PC-3 (cell line): ENCODE results near the gene RAC3. TPM values are rescaled to one million over a fixed set of nuclear protein-coding genes. Genes with fewer than 3 reads are reported as not detected.

Experiments used
- ATAC-seq: fragments of 200-7000 bp; cut with Tn5 transposase; 2 replicates; pipeline ENCODE4 v1.9.1; 2020; ENCODE audit warnings: mild to moderate bottlenecking, moderate library complexity
- BruUV-seq: library from RNA; stranded (reverse); fragments of 400-500 nt; replicated peaks from 2 replicates; lab custom pipeline; 2021; lab: Mats Ljungman, UMichigan
- CTCF ChIA-PET: fragments of 300-600 bp; sonication (Branson Sonifier 250); formaldehyde crosslinking; loops from one replicate; lab custom pipeline; 2022; ENCODE audit warnings: antibody characterized with exemption; lab: Charles Lee
- POLR2A ChIA-PET: fragments of 300-600 bp; sonication (Branson Sonifier 250); formaldehyde crosslinking; loops from one replicate; lab custom pipeline; 2022; ENCODE audit warnings: antibody characterized with exemption; ENCODE audit not compliant: unreplicated experiment; lab: Charles Lee
- DNase-seq: peaks from one replicate; pipeline ENCODE4 v3.0.0-alpha.2; 2015
- H2AFZ ChIP-seq: fragments of 300-600 bp; sonication (generic); 2 replicates; pipeline ENCODE4 v1.6.0; 2016; ENCODE audit warnings: antibody characterized with exemption, low read length
- H3F3A ChIP-seq: fragments of 300-600 bp; sonication (generic); one replicate; pipeline ENCODE4 v1.6.0; 2017; ENCODE audit warnings: antibody characterized with exemption, low read length, control low read depth, mild to moderate bottlenecking; ENCODE audit not compliant: unreplicated experiment
- H3K27ac ChIP-seq: fragments of 300-600 bp; sonication (generic); 2 replicates; pipeline ENCODE4 v1.5.1; 2016; ENCODE audit warnings: mild to moderate bottlenecking, low read length
- H3K27me3 ChIP-seq: fragments of 300-600 bp; sonication (generic); 2 replicates; pipeline ENCODE4 v1.6.1; 2016; ENCODE audit warnings: low read length, mixed read lengths
- H3K36me3 ChIP-seq: fragments of 300-600 bp; sonication (generic); 2 replicates; pipeline ENCODE4 v1.6.1; 2016; ENCODE audit warnings: low read depth, mixed run types, low read length, mixed read lengths
- H3K4me1 ChIP-seq: fragments of 300-600 bp; sonication (generic); 2 replicates; pipeline ENCODE4 v1.5.1; 2016; ENCODE audit warnings: low read length; ENCODE audit not compliant: insufficient read depth
- H3K4me2 ChIP-seq: fragments of 300-600 bp; sonication (generic); 2 replicates; pipeline ENCODE4 v1.6.0; 2016; ENCODE audit warnings: low read length
- H3K4me3 ChIP-seq: fragments of 300-600 bp; sonication (generic); 2 replicates; pipeline ENCODE4 v1.5.1; 2016; ENCODE audit warnings: mild to moderate bottlenecking, low read length, mixed read lengths
- H3K79me2 ChIP-seq: fragments of 300-600 bp; sonication (generic); 2 replicates; pipeline ENCODE4 v1.6.1; 2017; ENCODE audit warnings: low read length, mixed read lengths
- H3K9ac ChIP-seq: fragments of 300-600 bp; sonication (generic); 2 replicates; pipeline ENCODE4 v1.6.0; 2016; ENCODE audit warnings: mild to moderate bottlenecking, low read length
- H3K9me2 ChIP-seq: fragments of 300-600 bp; sonication (generic); replicated peaks from 2 replicates; pipeline ENCODE4 v1.6.1; 2016; ENCODE audit warnings: mixed run types, low read length, mixed read lengths
- H3K9me3 ChIP-seq: fragments of 300-600 bp; sonication (generic); 2 replicates; pipeline ENCODE4 v1.6.1; 2016; ENCODE audit warnings: low read length, mixed read lengths
- H4K20me1 ChIP-seq: fragments of 300-600 bp; sonication (generic); 2 replicates; pipeline ENCODE4 v1.6.1; 2016; ENCODE audit warnings: low read length, mixed read lengths
- EZH2 ChIP-seq: fragments of 300-600 bp; sonication (generic); IDR thresholded peaks from one replicate; pipeline ENCODE4 v1.6.1; 2017; ENCODE audit warnings: antibody characterized with exemption, mild to moderate bottlenecking, low read length; ENCODE audit not compliant: unreplicated experiment
- EZH2phosphoT487 ChIP-seq: fragments of 300-600 bp; sonication (generic); IDR thresholded peaks from 2 replicates; pipeline ENCODE4 v1.6.1; 2018; ENCODE audit warnings: mild to moderate bottlenecking, antibody characterized with exemption, low read length, borderline replicate concordance
- intact Hi-C: fragments of 100-400 bp; cut with micrococcal nuclease; formaldehyde crosslinking; loops from 2 replicates; pipeline ENCODE4 v1.9.0; 2023
- total RNA-seq: library from RNA; depleted of rRNA; stranded (reverse); fragments of >200 nt; gene quantifications from 2 replicates; pipeline ENCODE4 v1.2.3, GENCODE V29; 2014
- TF ChIP-seq, protein P1 (sequence below): fragments of 300-600 bp; sonication (generic); conservative IDR thresholded peaks from 2 replicates; pipeline ENCODE4 v1.5.1; 2017; ENCODE audit warnings: antibody characterized with exemption, low read depth, mild to moderate bottlenecking, low read length

RAC3 gene
- total RNA-seq, 1 experiment from 2014 or later, result 52.2 TPM

DNA sequence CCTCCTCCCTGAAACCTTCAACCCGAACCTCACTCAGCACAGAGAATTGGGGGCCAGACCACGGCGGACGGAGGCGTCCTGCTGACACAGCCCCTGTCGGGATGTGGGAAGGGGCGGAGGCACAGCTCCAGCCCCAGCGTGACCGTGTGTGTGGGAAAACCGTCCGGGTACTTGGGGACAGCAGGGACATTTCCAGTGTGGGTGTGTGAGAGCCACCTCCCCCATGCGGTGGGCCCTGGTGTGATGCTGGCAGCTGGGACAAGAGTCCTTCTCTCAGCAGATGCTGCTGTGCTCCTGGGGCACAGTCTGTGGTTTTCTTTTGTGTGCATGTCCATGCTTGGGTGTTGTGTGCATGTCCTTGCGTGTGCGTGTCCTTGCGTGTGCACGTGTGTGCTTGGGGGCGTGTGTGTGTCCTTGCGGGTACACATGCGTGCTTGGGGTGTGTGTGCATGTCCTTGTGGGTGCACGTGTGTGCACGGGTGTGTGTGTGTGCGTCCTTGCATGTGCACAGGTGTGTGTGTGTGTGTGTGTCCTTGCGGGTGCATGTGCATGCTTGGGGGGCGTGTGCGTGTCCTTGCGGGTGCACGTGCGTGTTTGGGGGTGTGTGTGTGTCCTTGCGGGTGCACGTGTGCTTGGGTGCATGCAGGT is 25.7 kb upstream of the RAC3 start:
- CTCF ChIA-PET, result no interaction called here
- H3K9me3 ChIP-seq, result no peaks in the 10 kb centered on the region
- no peak for DNase-seq
- H3K27ac ChIP-seq, result no peak overlapping the region
- no peak overlapping the region for H3K4me3 ChIP-seq
- no peaks in the 10 kb centered on the region for H3K79me2 ChIP-seq
- H3K27me3 ChIP-seq, result no peaks in the 10 kb centered on the region
- H3K9me2 ChIP-seq, result no peaks in the 10 kb centered on the region
- peaks cover 21% of the 10 kb centered on the region for H3K4me1 ChIP-seq
- H3F3A ChIP-seq, result no peaks in the 10 kb centered on the region
- no peak overlapping the region for H3K9ac ChIP-seq
- no TSS peak for BruUV-seq
- no peak overlapping the region for H2AFZ ChIP-seq
- intact Hi-C loops, result no loop called here
- TF ChIP-seq, protein P1, sequence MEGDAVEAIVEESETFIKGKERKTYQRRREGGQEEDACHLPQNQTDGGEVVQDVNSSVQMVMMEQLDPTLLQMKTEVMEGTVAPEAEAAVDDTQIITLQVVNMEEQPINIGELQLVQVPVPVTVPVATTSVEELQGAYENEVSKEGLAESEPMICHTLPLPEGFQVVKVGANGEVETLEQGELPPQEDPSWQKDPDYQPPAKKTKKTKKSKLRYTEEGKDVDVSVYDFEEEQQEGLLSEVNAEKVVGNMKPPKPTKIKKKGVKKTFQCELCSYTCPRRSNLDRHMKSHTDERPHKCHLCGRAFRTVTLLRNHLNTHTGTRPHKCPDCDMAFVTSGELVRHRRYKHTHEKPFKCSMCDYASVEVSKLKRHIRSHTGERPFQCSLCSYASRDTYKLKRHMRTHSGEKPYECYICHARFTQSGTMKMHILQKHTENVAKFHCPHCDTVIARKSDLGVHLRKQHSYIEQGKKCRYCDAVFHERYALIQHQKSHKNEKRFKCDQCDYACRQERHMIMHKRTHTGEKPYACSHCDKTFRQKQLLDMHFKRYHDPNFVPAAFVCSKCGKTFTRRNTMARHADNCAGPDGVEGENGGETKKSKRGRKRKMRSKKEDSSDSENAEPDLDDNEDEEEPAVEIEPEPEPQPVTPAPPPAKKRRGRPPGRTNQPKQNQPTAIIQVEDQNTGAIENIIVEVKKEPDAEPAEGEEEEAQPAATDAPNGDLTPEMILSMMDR, result no peak
- TF ChIP-seq EZH2phosphoT487 (no peak), EZH2 (no peak)
- no peak for ATAC-seq
- no peaks in the 10 kb centered on the region for H4K20me1 ChIP-seq
- no peak overlapping the region for H3K4me2 ChIP-seq
- no peaks in the 10 kb centered on the region for H3K36me3 ChIP-seq
- POLR2A ChIA-PET, result no interaction called here

DNA sequence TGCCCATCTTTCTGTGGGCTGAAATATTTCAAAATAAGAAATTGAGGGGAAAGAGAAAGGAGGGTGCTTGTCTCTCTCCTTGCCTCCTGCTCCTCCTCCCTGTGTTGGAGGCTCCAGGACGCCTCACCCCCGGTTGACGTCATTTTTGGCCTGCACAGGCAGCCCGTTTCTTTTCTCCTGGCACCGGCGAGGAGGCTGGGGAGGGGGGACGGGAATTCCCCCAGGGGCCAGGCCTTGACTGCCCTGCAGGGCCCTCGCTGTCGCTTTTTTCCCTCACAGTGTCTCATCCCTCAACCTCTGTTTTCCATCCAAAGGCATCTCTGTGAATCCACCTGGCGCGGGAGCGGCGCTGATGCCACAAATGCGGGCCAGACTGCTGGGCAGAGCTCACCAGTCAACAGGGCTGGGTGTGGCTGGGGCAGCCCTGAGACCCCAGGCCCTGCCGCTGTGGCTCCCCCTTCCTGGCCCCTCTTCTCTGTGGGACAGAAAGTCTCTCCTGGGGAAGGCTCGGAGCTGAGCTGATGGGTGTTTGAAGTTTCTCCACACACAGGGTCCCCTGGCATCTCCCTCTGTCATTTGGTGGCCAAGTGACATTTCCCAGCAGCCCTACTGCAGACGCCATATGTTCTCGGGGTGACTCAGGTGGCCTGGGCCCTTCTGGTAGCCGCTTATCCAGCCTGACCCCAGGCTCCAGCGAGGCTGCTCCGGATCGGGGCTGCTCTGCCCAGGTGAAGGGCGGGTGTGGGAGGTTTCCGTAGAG is 24.8 kb upstream of the RAC3 start:
- DNase-seq (no peak), ATAC-seq (no peak)
- ChIA-PET POLR2A (no interaction called here), CTCF (no interaction called here)
- peaks cover 21% of the 10 kb centered on the region for H3K4me1 ChIP-seq
- H2AFZ ChIP-seq, result no peak overlapping the region
- no peaks in the 10 kb centered on the region for H3K79me2 ChIP-seq
- no peak overlapping the region for H3K27ac ChIP-seq
- H4K20me1 ChIP-seq, result no peaks in the 10 kb centered on the region
- TF ChIP-seq EZH2phosphoT487 (no peak), EZH2 (no peak)
- TF ChIP-seq, protein P1, result no peak
- H3K4me3 ChIP-seq, result no peak overlapping the region
- H3K36me3 ChIP-seq, result no peaks in the 10 kb centered on the region
- H3K9me3 ChIP-seq, result no peaks in the 10 kb centered on the region
- no peaks in the 10 kb centered on the region for H3F3A ChIP-seq
- H3K9me2 ChIP-seq, result no peaks in the 10 kb centered on the region
- no peaks in the 10 kb centered on the region for H3K27me3 ChIP-seq
- H3K4me2 ChIP-seq, result no peak overlapping the region
- no peak overlapping the region for H3K9ac ChIP-seq
- no TSS peak for BruUV-seq
- intact Hi-C loops, result no loop called here

DNA sequence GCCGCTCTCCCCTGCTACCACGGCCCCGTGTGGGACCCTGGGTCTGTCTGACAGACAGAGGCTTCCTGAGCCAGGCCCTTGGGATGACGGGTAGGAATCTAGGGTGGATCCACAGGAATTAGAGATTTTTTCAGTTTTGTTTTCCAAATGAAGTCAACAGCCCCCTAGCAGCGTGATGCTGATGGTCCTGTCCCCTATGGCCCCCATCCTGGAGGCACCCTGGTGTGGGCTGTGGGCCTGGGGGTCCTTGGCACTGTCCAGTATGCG is 24.3 kb upstream of the RAC3 start:
- TF ChIP-seq EZH2 (no peak), EZH2phosphoT487 (no peak)
- TF ChIP-seq, protein P1, result no peak
- DNase-seq, result no peak
- ATAC-seq, result no peak
- POLR2A ChIA-PET, result no interaction called here
- BruUV-seq, result no TSS peak
- CTCF ChIA-PET, result no interaction called here
- H3K36me3 ChIP-seq, result no peaks in the 10 kb centered on the region
- no peak overlapping the region for H3K4me2 ChIP-seq
- no peaks in the 10 kb centered on the region for H3K27me3 ChIP-seq
- H3K4me3 ChIP-seq, result no peak overlapping the region
- no peak overlapping the region for H2AFZ ChIP-seq
- no peak overlapping the region for H3K27ac ChIP-seq
- H3F3A ChIP-seq, result no peaks in the 10 kb centered on the region
- no peaks in the 10 kb centered on the region for H3K9me3 ChIP-seq
- intact Hi-C loops, result no loop called here
- no peaks in the 10 kb centered on the region for H4K20me1 ChIP-seq
- peaks cover 21% of the 10 kb centered on the region for H3K4me1 ChIP-seq
- H3K9me2 ChIP-seq, result no peaks in the 10 kb centered on the region
- H3K9ac ChIP-seq, result no peak overlapping the region
- no peaks in the 10 kb centered on the region for H3K79me2 ChIP-seq
